HG03280 (cell line): Measurements from ENCODE around the gene GHR.

Source experiments
- ATAC-seq: cut with Tn5 transposase; IDR thresholded peaks from one replicate; pipeline ENCODE4 v1.9.1; 2021; ENCODE audit warnings: mild to moderate bottlenecking, moderate library complexity; ENCODE audit not compliant: unreplicated experiment

GHR gene

DNA sequence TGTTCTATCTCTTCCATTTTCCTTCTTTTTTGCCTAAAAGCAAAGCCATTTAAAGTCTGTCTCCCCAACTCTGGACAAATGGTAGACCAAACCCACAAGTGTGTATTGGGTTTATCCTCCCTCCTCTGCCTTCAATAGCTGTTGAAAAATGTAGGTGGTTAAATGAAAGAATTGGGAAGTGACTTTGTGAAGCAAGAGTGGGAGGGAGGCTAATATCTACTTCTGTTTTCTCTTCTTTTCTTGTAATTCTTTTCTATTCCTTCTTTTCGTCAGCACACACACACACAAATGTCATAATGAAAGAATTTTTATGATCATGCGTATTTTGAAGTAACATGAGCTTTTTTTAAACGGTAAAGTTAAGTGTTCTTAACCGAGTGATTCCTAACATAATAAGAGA, 337.2 kb downstream of the GHR start:
- no peak for ATAC-seq

DNA sequence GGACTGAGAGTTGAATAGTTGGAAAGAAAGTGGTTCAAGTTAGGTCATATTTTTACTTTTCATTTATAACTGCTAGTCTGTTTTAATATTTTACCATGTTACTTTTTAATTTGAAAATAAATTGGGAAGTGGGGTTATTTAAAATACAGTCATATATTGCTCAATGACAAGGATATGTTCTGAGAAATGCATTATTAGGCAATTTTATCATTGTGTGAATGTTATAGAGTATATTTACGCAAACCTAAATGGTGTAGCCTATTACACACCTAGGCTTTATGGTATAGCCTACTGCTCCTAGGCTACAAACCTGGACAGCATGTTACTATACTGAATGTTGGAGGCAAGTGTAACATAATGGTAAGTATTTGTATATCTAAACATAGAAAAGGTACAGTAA, 338.6 kb downstream of the GHR start:
- no peak for ATAC-seq

DNA sequence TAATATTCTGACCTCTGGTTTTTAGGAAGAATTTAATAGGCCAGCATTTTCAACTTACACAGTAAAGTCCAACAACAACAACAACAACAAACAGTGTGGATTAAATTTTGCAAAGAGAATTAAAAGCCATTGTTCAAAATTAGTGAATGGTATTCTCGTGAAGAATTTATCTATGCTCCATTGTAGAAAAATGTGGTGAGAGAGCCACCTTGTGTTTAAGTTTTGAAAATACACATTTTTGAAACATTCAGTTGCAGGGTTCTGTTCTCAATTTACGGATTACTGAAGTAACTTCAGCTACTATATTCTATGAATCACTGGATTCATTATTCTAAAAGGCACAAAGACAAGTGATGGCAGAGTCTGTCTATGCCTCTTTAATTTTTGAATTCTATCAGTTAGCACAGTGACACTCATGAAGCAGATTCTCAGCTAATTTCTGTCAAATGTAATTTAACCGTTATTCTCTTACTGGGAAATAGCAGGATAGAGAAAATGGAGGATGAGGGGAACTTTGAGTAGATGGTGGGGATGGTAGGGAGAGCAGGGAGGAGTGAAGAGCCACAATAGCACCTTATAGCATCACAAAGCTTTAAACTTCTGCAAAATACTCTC, 344.4 kb downstream of the GHR start:
- no peak for ATAC-seq

DNA sequence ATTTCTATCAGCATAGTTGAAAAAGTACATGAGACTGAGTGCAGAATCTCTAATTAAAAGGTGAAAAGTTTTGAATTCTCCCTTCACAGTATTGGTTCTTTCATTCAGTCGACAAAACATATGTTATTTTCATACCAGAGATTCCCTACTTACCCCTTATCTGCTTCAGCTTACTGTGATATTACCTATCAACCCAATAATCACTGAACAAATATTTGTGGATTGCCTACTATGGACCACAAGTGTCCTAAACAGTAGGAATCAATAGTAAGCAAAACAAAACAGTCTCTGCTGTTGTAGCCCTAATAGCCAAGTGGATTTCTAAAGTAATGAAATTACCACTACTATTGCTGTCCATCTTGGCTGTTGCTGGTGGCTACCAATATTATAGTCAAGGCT, 344.9 kb downstream of the GHR start:
- ATAC-seq = no peak

DNA sequence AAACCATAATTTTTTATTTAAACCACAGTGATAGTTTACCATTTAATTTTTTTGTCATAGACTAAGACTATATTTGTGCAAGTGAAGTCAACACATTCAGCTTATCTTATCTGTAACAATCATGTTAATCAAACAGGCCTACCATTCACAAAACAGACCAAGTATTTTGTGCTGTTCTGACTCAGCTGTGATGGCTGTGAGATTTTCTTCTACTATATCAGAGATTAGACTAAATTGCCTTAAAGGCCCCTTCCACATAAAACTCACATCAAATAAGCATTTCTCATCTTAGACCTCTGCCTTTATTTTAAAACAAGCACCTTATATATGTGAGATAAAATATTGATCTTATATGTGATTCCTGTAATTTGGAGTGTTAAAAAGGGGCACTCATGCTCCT, 346.8 kb downstream of the GHR start:
- ATAC-seq = no peak
